Measurements from ENCODE around the gene PI4KA.
"Not testable (repeated sequence)": the region's sequence is repeated elsewhere in the genome, so short reads cannot be mapped to it uniquely, and the experiment has no call there.

The PI4KA gene

GRCh38 chr22:20742764-20743163 is 115.8 kb downstream of the PI4KA start:
- FAIRE-seq = no peak
- no peak for TF ChIP-seq POLR2A (IDR thresholded peaks at IDR 0.05; ENCODE audit: low read depth, low read length)
- no peak for TF ChIP-seq POLR2AphosphoS5 (IDR thresholded peaks at IDR 0.05; ENCODE audit: low read depth, low read length)
- no peak for TF ChIP-seq TAF1 (IDR thresholded peaks at IDR 0.05; ENCODE audit: borderline replicate concordance, low read depth, low read length)
- DNase-seq (ENCODE audit: insufficient read length) = no peak

GRCh38 chr22:20741634-20742581 is 116.7 kb downstream of the PI4KA start:
- DNase-seq (ENCODE audit: insufficient read length) = no peak
- TF ChIP-seq POLR2AphosphoS5 (IDR thresholded peaks at IDR 0.05; ENCODE audit: low read depth, low read length) = no peak
- no peak for TF ChIP-seq POLR2A (IDR thresholded peaks at IDR 0.05; ENCODE audit: low read depth, low read length)
- TF ChIP-seq TAF1 (IDR thresholded peaks at IDR 0.05; ENCODE audit: borderline replicate concordance, low read depth, low read length) = no peak
- no peak for FAIRE-seq

- DNase-seq (ENCODE audit: insufficient read length) = no peak
- no peak for TF ChIP-seq POLR2AphosphoS5 (IDR thresholded peaks at IDR 0.05; ENCODE audit: low read depth, low read length)
- no peak for FAIRE-seq
Measured at GRCh38 chr22:20741008-20741633, 117.5 kb downstream of the PI4KA start.

GRCh38 chr22:20740222-20740951 is 118.2 kb downstream of the PI4KA start:
- no peak for FAIRE-seq
- TF ChIP-seq TAF1 (IDR thresholded peaks at IDR 0.05; ENCODE audit: borderline replicate concordance, low read depth, low read length) (no peak), POLR2A (IDR thresholded peaks at IDR 0.05; ENCODE audit: low read depth, low read length) (no peak), POLR2AphosphoS5 (IDR thresholded peaks at IDR 0.05; ENCODE audit: low read depth, low read length) (no peak)
- DNase-seq (ENCODE audit: insufficient read length) = no peak

GRCh38 chr22:20738394-20739089 is 120.1 kb downstream of the PI4KA start:
- DNase-seq (ENCODE audit: insufficient read length) (no peak), FAIRE-seq (no peak)
- no peak for TF ChIP-seq POLR2A (IDR thresholded peaks at IDR 0.05; ENCODE audit: low read depth, low read length)
- TF ChIP-seq POLR2AphosphoS5 (IDR thresholded peaks at IDR 0.05; ENCODE audit: low read depth, low read length) = no peak
- no peak for TF ChIP-seq TAF1 (IDR thresholded peaks at IDR 0.05; ENCODE audit: borderline replicate concordance, low read depth, low read length)

- FAIRE-seq = not testable (repeated sequence)
Measured at GRCh38 chr22:20736891-20737290, 121.7 kb downstream of the PI4KA start.

GRCh38 chr22:20735356-20736162 is 123.1 kb downstream of the PI4KA start:
- DNase-seq (ENCODE audit: insufficient read length); FAIRE-seq: not testable (repeated sequence)

More at GRCh38 chr22:20736891-20737290, 121.7 kb downstream of the PI4KA start:
- DNase-seq (ENCODE audit: insufficient read length) = not testable (repeated sequence)

GRCh38 chr22:20732431-20732830 is 126.2 kb downstream of the PI4KA start:
- FAIRE-seq; DNase-seq (ENCODE audit: insufficient read length): not testable (repeated sequence)

GRCh38 chr22:20729194-20729593 is 129.4 kb downstream of the PI4KA start:
- DNase-seq (ENCODE audit: insufficient read length) (no peak), FAIRE-seq (no peak)
- TF ChIP-seq TAF1 (IDR thresholded peaks at IDR 0.05; ENCODE audit: borderline replicate concordance, low read depth, low read length) (no peak), POLR2A (IDR thresholded peaks at IDR 0.05; ENCODE audit: low read depth, low read length) (no peak), POLR2AphosphoS5 (IDR thresholded peaks at IDR 0.05; ENCODE audit: low read depth, low read length) (no peak)

- DNase-seq (ENCODE audit: insufficient read length) (no peak), FAIRE-seq (no peak)
- TF ChIP-seq POLR2A (IDR thresholded peaks at IDR 0.05; ENCODE audit: low read depth, low read length) (no peak), POLR2AphosphoS5 (IDR thresholded peaks at IDR 0.05; ENCODE audit: low read depth, low read length) (no peak), TAF1 (IDR thresholded peaks at IDR 0.05; ENCODE audit: borderline replicate concordance, low read depth, low read length) (no peak)
Measured at GRCh38 chr22:20728523-20729190, 130.0 kb downstream of the PI4KA start.

Measured in GM12892 (cell line).